GM12873 (cell line): ENCODE measurements around the gene NOTCH4.

Experiments
- TF ChIP-seq, protein P1 (sequence below): IDR thresholded peaks from 2 replicates; pipeline ENCODE4 v1.5.1; 2012; ENCODE audit warnings: low read depth, mild to moderate bottlenecking, moderate library complexity, low read length, control low read depth; ENCODE audit not compliant: insufficient read depth; ENCODE audit errors: missing control alignments

The NOTCH4 gene

DNA sequence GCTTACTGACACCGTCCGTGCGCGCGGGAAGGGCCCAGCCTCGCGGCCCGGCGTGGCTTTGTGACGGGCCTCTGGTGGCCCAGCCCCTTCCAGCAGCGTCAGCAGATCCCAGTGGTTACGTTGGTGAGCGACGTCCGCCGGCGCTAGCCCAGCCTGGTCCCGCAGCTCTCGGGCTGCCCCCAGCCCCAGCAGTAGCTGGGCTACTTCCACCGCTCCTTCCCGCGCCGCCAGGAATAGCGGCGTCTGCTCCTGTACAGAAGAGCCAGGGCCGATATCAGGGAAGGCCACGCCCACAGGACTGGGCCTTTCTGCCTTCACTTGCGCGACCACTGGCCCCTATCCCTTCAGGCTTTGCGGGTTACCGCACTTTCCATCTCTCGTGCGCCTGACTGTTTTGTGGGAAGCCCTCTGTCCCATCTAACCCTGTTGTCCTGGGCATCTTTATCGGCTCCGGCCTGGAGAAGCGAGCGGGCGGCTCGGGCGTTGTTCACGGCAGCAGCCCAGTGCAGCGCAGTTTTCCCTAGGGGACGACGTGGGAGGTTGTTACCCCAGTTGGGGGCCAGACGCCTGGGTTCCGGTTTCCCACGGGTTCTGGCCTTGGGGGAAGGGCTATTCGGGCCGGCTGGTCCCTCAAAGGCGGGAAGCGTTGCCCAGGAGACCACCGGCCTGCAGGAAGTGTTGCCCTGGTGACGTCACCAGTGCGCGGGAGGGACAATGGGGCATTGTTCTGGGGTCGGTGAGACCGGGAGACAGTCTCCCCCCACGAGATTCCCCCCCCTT, 27.8 kb downstream of the NOTCH4 start:
- TF ChIP-seq, protein P1, sequence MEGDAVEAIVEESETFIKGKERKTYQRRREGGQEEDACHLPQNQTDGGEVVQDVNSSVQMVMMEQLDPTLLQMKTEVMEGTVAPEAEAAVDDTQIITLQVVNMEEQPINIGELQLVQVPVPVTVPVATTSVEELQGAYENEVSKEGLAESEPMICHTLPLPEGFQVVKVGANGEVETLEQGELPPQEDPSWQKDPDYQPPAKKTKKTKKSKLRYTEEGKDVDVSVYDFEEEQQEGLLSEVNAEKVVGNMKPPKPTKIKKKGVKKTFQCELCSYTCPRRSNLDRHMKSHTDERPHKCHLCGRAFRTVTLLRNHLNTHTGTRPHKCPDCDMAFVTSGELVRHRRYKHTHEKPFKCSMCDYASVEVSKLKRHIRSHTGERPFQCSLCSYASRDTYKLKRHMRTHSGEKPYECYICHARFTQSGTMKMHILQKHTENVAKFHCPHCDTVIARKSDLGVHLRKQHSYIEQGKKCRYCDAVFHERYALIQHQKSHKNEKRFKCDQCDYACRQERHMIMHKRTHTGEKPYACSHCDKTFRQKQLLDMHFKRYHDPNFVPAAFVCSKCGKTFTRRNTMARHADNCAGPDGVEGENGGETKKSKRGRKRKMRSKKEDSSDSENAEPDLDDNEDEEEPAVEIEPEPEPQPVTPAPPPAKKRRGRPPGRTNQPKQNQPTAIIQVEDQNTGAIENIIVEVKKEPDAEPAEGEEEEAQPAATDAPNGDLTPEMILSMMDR, result no peak

DNA sequence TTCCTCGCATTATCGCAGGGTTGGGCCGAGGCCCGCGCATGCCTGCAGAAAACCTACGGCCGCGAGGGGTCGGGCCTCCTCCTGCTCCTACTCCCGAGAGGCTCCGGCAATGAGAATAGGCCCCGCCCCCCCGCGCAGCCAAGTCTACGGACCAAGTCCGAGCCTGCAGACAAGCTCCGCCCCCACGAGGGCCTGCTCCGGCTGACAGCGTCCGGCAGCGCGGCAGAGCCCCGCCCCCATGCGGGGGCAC, 28.3 kb downstream of the NOTCH4 start:
- TF ChIP-seq, protein P1, result peak; percentile 38

DNA sequence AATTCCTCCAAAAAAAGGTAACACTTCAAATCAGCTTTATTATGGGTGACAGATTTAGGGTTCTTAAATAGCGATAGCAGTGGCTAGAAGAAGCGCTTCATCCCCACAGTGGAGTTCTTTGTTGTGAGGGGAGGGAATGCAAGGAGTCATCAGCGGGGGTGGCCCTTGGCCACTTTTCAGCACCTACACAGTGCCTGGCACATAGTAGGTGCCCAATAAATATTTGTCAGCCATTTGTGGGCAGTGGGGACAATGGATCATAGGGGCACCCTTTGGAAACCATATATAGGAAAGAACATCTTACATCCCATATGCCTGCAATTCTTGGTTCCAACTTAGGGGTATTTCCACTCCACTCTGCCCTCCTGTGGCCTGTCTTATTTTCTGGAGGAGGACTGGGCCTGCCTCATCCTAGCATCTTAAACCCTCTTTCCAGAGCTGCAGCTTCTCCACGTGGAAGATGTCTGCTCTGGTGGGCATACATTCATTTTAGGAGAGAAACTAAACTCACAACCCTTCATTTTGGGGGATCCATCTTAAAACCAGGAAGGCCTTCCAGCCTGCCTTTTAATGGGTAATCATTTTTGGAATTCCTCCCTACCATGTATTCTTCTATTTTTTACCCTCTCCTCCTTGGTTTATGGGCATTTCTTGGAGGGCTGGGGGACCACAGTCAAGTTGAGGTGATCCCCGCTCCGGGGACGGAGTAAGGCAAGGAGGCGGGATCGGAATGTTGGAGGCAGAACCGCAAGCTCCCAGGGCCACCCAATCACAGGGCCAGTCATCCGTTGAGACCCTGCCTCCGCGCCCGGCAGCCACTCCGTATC, 28.8 kb downstream of the NOTCH4 start:
- TF ChIP-seq, protein P1, result peak; percentile 62

DNA sequence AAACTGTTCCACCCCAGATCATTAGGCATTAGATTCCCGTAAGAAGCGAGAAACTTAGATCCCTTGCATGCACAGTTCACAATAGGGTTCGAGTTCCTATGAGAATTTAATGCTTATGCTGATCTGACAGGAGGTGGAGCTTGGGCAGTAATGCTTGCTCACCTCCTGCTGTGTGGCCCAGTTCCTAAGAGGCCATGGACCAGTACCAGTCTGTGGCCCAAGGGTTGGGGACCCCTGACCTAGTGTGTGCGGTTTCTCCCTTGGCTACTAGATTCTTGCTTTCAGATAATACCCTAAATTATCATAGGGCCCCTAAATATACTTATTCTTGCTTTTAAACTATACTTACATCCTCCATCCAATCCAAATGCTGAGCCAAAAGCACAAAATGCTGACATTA, 29.5 kb downstream of the NOTCH4 start:
- TF ChIP-seq, protein P1, result no peak

DNA sequence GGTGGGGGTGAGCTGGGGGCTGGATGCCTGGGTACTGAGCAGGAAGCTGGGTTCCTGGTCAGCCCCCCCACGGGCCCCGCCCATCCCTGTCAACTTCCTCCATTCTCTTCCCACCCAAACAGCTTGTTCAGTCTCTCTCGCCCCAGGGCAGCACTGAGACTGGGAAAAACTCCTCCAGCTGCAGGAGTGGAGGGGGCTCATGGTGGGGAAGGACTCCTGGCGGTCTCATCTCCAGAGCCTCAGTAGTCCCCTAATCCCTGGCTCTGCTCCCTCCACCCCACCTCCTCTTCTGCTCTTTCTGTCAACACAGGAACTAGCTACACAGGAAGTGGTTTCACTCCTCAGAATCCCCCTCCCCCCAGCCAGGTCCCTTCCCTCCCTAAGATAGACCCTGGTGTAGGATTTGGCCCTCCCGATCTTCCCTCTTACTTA, 31.2 kb downstream of the NOTCH4 start, which contains the start of gene GPSM3:
TSS of gene GPSM3 (minus strand) at position 36 of the 432 bp plus-strand sequence. CDS start 130 bp downstream, outside the sequence.
- TF ChIP-seq, protein P1, result no peak

DNA sequence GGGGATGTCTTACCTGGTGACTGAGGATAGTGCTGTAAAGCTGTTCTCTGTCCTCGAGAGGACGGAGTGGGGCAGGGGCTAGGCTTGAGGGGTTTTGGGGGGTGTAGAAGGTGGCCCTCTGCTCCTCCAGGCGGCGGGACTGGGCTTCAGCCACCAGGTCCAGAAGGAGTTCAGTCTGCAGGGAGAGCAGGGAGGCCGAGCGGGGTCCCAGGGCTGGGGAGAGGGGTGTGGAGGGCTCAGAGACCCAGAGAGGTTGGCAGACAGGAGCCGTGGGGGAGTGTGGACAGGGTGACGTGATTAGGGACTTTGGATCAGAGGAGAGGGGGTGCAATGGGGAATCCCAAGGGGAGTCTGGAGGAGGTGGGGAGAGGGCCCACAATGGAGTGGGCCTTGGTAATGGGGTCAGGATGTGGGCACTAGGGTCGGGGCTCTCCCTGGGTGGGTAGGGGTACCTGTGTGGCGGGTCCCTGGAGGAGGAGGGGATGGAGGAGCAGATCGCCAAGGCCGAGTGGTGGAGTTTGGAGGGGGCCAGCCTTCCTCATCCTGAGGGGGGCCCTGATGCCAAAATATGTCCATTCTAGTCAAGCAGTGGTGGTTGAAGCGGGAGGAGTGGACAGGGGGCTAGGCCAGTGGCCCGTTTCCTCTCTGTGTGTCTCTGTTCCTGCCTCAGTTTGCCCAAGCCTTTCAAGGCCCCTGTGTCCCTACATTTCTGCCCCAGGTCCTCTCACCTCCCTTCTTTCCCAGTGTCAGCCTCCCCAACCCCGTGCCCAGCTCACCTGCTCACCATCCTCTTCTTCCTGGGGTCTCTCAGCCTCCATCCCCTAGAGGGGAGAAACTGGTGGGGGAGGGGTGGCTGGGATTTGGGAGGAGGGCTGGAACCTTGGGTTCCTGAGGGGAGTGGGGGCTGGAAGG, 31.9 kb downstream of the NOTCH4 start:
- TF ChIP-seq, protein P1, result no peak
